ENCODE results near the gene COL6A6. TPM values are rescaled to one million over a fixed set of nuclear protein-coding genes. Genes with fewer than 3 reads are reported as not detected.

The COL6A6 gene
- total RNA-seq, 1 donor from 2014 or later: 6.3 TPM

- TF ChIP-seq CTCF (conservative IDR thresholded peaks at IDR 0.05): no peak
- Mint-ChIP-seq H3K4me3 (no peak overlapping the region), H3K27ac (no peak overlapping the region), H3K27me3 (peaks cover 3% of the 10 kb centered on the region), H3K4me1 (ENCODE audit: unreplicated experiment) (no peaks in the 10 kb centered on the region), H3K9me3 (no peaks in the 10 kb centered on the region), H3K36me3 (no peaks in the 10 kb centered on the region)
- no peak for DNase-seq (ENCODE audit: extremely low spot score, unreplicated experiment)
Measured at GRCh38 chr3:130548356-130548755, 31.4 kb downstream of the COL6A6 start.

DNA sequence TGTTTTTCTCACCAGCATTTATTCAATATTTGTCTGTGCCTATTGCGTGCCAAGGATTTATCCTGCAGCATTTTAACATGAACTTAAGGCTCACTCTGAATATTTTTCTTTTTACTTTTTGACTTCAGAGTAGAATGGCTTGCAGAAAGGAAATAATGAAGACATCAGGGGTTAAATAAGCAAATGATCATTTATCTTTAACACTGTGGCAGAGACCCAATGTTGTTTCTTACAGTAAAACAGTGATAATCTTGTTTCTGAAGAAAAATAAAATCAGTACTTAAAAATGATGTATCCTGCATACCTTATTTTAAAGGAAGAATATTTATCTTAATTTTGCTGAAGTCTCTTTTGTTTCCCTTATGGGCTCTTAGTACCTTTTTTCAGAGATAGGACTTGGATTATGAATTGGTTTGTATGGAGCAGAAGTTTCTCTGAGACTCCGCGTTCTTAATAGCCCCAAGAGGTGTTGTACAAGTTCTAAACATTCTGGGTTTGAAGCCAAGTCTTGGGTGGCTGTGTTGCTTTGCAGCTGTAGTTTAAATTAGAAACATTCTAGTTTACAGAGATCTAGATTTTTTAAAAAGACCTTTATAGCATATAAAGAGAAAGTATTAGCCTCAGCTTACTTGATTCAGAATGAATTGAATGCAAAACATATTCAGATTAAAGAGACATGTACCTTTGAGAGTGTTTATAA lies 40.5 kb downstream of the COL6A6 start:
- Mint-ChIP-seq H3K27ac (no peak overlapping the region), H3K4me1 (ENCODE audit: unreplicated experiment) (no peaks in the 10 kb centered on the region), H3K4me3 (no peak overlapping the region), H3K36me3 (no peaks in the 10 kb centered on the region), H3K27me3 (peaks cover 6% of the 10 kb centered on the region), H3K9me3 (no peaks in the 10 kb centered on the region)
- no peak for DNase-seq (ENCODE audit: extremely low spot score, unreplicated experiment)
- TF ChIP-seq CTCF (conservative IDR thresholded peaks at IDR 0.05): no peak

- Mint-ChIP-seq H3K27ac (no peak overlapping the region), H3K4me3 (no peak overlapping the region), H3K36me3 (no peaks in the 10 kb centered on the region), H3K27me3 (peaks cover 6% of the 10 kb centered on the region), H3K9me3 (no peaks in the 10 kb centered on the region), H3K4me1 (ENCODE audit: unreplicated experiment) (no peaks in the 10 kb centered on the region)
- TF ChIP-seq CTCF (conservative IDR thresholded peaks at IDR 0.05): no peak
- no peak for DNase-seq (ENCODE audit: extremely low spot score, unreplicated experiment)
Measured at GRCh38 chr3:130558366-130558765, 41.4 kb downstream of the COL6A6 start.

DNA sequence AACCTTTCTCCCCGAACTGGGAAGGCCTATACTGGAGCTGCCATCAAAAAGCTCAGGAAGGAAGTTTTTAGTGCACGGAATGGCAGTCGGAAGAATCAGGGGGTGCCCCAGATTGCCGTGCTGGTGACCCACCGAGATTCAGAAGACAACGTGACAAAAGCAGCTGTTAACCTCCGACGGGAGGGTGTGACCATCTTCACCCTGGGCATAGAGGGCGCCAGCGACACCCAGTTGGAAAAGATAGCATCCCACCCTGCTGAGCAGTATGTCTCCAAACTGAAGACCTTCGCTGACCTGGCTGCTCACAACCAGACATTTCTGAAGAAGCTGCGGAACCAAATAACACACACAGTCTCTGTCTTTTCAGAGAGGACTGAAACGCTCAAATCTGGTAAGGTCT lies 48.2 kb downstream of the COL6A6 start:
- Mint-ChIP-seq H3K27ac (no peak overlapping the region), H3K4me1 (ENCODE audit: unreplicated experiment) (peaks cover 5% of the 10 kb centered on the region), H3K9me3 (peaks cover 5% of the 10 kb centered on the region), H3K27me3 (no peaks in the 10 kb centered on the region), H3K36me3 (no peaks in the 10 kb centered on the region), H3K4me3 (no peak overlapping the region)
- no peak for TF ChIP-seq CTCF (conservative IDR thresholded peaks at IDR 0.05)
- DNase-seq (ENCODE audit: extremely low spot score, unreplicated experiment): no peak

Other genes starting within 250 kb of the COL6A6 start
- 0.10 and 0.14 TPM in 2 replicates for gene COL6A5, start 171.5 kb upstream of the COL6A6 start, total RNA-seq (ENCODE audit: low replicate concordance)
- gene PIK3R4, start 229.7 kb downstream of the COL6A6 start, total RNA-seq (ENCODE audit: low replicate concordance): 24.7 and 26.0 TPM in 2 replicates